Measurements from ENCODE around the gene KRTAP10-6.
"Not testable (repeated sequence)": the region's sequence is repeated elsewhere in the genome, so short reads cannot be mapped to it uniquely, and the experiment has no call there.

The KRTAP10-6 gene

GRCh38 chr21:44552681-44553080 is 39.6 kb downstream of the KRTAP10-6 start:
- Mint-ChIP-seq H3K27ac (ENCODE audit: low read depth) (no peak overlapping the region), H3K36me3 (ENCODE audit: insufficient read depth) (peaks cover 4% of the 10 kb centered on the region), H3K9me3 (peaks cover 9% of the 10 kb centered on the region), H3K27me3 (no peaks in the 10 kb centered on the region), H3K4me3 (no peak overlapping the region), H3K4me1 (peaks cover 21% of the 10 kb centered on the region)
- no peak for ATAC-seq (replicated peaks; ENCODE audit: extremely low read depth, poor library complexity, severe bottlenecking)
- DNase-seq (ENCODE audit: low spot score in 2 of 2) = no peak

- no peak overlapping the region for H3K4me3 Mint-ChIP-seq
- no peak for ATAC-seq (replicated peaks; ENCODE audit: extremely low read depth, poor library complexity, severe bottlenecking)
- DNase-seq (ENCODE audit: low spot score in 2 of 2) = no peak
- H3K27me3 Mint-ChIP-seq = no peaks in the 10 kb centered on the region
- peaks cover 14% of the 10 kb centered on the region for H3K9me3 Mint-ChIP-seq
- H3K27ac Mint-ChIP-seq (ENCODE audit: low read depth) = no peak overlapping the region
- H3K36me3 Mint-ChIP-seq (ENCODE audit: insufficient read depth) = peaks cover 6% of the 10 kb centered on the region
- H3K4me1 Mint-ChIP-seq = peaks cover 27% of the 10 kb centered on the region
These were observed 40.2 kb downstream of the KRTAP10-6 start for GRCh38 chr21:44552136-44552535.

- H3K36me3 Mint-ChIP-seq (ENCODE audit: insufficient read depth) = peaks cover 6% of the 10 kb centered on the region
- ATAC-seq (replicated peaks; ENCODE audit: extremely low read depth, poor library complexity, severe bottlenecking) = no peak
- H3K4me1 Mint-ChIP-seq = peaks cover 33% of the 10 kb centered on the region
- H3K4me3 Mint-ChIP-seq = no peak within 1 kb of the TSS
- DNase-seq (ENCODE audit: low spot score in 2 of 2) = no peak
- H3K27ac Mint-ChIP-seq (ENCODE audit: low read depth) = peak within 1 kb of the TSS; percentile 57
- peaks cover 20% of the 10 kb centered on the region for H3K9me3 Mint-ChIP-seq
- H3K27me3 Mint-ChIP-seq = no peaks in the 10 kb centered on the region
These were observed 40.9 kb downstream of the KRTAP10-6 start, which contains the start of gene KRTAP10-2 for GRCh38 chr21:44551340-44551961. Gene KRTAP10-2, minus strand, starts transcription at chr21:44551505. Its CDS starts 47 bp downstream, at chr21:44551458.

GRCh38 chr21:44550807-44551206 is 41.5 kb downstream of the KRTAP10-6 start:
- Mint-ChIP-seq H3K4me1 (peaks cover 33% of the 10 kb centered on the region), H3K36me3 (ENCODE audit: insufficient read depth) (peaks cover 6% of the 10 kb centered on the region), H3K27me3 (no peaks in the 10 kb centered on the region), H3K9me3 (peaks cover 20% of the 10 kb centered on the region), H3K27ac (ENCODE audit: low read depth) (peak overlapping the region; percentile 57), H3K4me3 (no peak overlapping the region)
- ATAC-seq (replicated peaks; ENCODE audit: extremely low read depth, poor library complexity, severe bottlenecking) (no peak), DNase-seq (ENCODE audit: low spot score in 2 of 2) (no peak)

- not testable (repeated sequence) for H3K36me3 Mint-ChIP-seq (ENCODE audit: insufficient read depth); H3K27me3 Mint-ChIP-seq; DNase-seq (ENCODE audit: low spot score in 2 of 2); ATAC-seq (replicated peaks; ENCODE audit: extremely low read depth, poor library complexity, severe bottlenecking); H3K4me3 Mint-ChIP-seq
- Mint-ChIP-seq H3K4me1 (peaks cover 33% of the 10 kb centered on the region), H3K27ac (ENCODE audit: low read depth) (peak overlapping the region; percentile 57), H3K9me3 (peaks cover 23% of the 10 kb centered on the region)
These were observed 42.0 kb downstream of the KRTAP10-6 start for GRCh38 chr21:44550285-44550684.

GRCh38 chr21:44549525-44550211 is 42.6 kb downstream of the KRTAP10-6 start:
- H3K4me1 Mint-ChIP-seq = peaks cover 33% of the 10 kb centered on the region
- no peak overlapping the region for H3K27ac Mint-ChIP-seq (ENCODE audit: low read depth)
- DNase-seq (ENCODE audit: low spot score in 2 of 2) (no peak), ATAC-seq (replicated peaks; ENCODE audit: extremely low read depth, poor library complexity, severe bottlenecking) (no peak)
- H3K36me3 Mint-ChIP-seq (ENCODE audit: insufficient read depth) = peaks cover 6% of the 10 kb centered on the region
- H3K27me3 Mint-ChIP-seq = no peaks in the 10 kb centered on the region
- H3K4me3 Mint-ChIP-seq = no peak overlapping the region
- H3K9me3 Mint-ChIP-seq = peaks cover 23% of the 10 kb centered on the region

GRCh38 chr21:44548922-44549321 is 43.4 kb downstream of the KRTAP10-6 start:
- Mint-ChIP-seq H3K4me1 (peaks cover 33% of the 10 kb centered on the region), H3K27me3 (no peaks in the 10 kb centered on the region), H3K36me3 (ENCODE audit: insufficient read depth) (peaks cover 6% of the 10 kb centered on the region), H3K9me3 (peaks cover 23% of the 10 kb centered on the region), H3K4me3 (no peak overlapping the region), H3K27ac (ENCODE audit: low read depth) (peak overlapping the region; percentile 90)
- ATAC-seq (replicated peaks; ENCODE audit: extremely low read depth, poor library complexity, severe bottlenecking) = no peak
- DNase-seq (ENCODE audit: low spot score in 2 of 2) = no peak

- H3K27me3 Mint-ChIP-seq = no peaks in the 10 kb centered on the region
- DNase-seq (ENCODE audit: low spot score in 2 of 2) (no peak), ATAC-seq (replicated peaks; ENCODE audit: extremely low read depth, poor library complexity, severe bottlenecking) (no peak)
- H3K4me1 Mint-ChIP-seq = peaks cover 33% of the 10 kb centered on the region
- H3K4me3 Mint-ChIP-seq = peak overlapping the region; percentile 69
- H3K36me3 Mint-ChIP-seq (ENCODE audit: insufficient read depth) = peaks cover 6% of the 10 kb centered on the region
- H3K9me3 Mint-ChIP-seq = peaks cover 21% of the 10 kb centered on the region
- H3K27ac Mint-ChIP-seq (ENCODE audit: low read depth) = peak overlapping the region; percentile 90
These were observed 43.9 kb downstream of the KRTAP10-6 start for GRCh38 chr21:44548381-44548780.

- Mint-ChIP-seq H3K4me3 (peak overlapping the region; percentile 69), H3K4me1 (peaks cover 33% of the 10 kb centered on the region), H3K36me3 (ENCODE audit: insufficient read depth) (peaks cover 6% of the 10 kb centered on the region), H3K27me3 (no peaks in the 10 kb centered on the region), H3K9me3 (peaks cover 17% of the 10 kb centered on the region), H3K27ac (ENCODE audit: low read depth) (peak overlapping the region; percentile 90)
- ATAC-seq (replicated peaks; ENCODE audit: extremely low read depth, poor library complexity, severe bottlenecking) (peak; percentile 86), DNase-seq (ENCODE audit: low spot score in 2 of 2) (peak in 1 of 2 donors; percentile 16)
These were observed 44.5 kb downstream of the KRTAP10-6 start for GRCh38 chr21:44547656-44548331.

GRCh38 chr21:44544566-44544965 is 47.7 kb downstream of the KRTAP10-6 start:
- ATAC-seq (replicated peaks; ENCODE audit: extremely low read depth, poor library complexity, severe bottlenecking) = no peak
- Mint-ChIP-seq H3K36me3 (ENCODE audit: insufficient read depth) (peaks cover 3% of the 10 kb centered on the region), H3K9me3 (peaks cover 17% of the 10 kb centered on the region), H3K4me1 (peaks cover 26% of the 10 kb centered on the region), H3K27me3 (no peaks in the 10 kb centered on the region), H3K4me3 (no peak overlapping the region), H3K27ac (ENCODE audit: low read depth) (no peak overlapping the region)
- no peak for DNase-seq (ENCODE audit: low spot score in 2 of 2)

- Mint-ChIP-seq H3K27ac (ENCODE audit: low read depth) (no peak overlapping the region), H3K36me3 (ENCODE audit: insufficient read depth) (peaks cover 2% of the 10 kb centered on the region), H3K4me3 (no peak overlapping the region), H3K4me1 (peaks cover 12% of the 10 kb centered on the region), H3K27me3 (no peaks in the 10 kb centered on the region), H3K9me3 (peaks cover 15% of the 10 kb centered on the region)
- DNase-seq (ENCODE audit: low spot score in 2 of 2) = no peak
- ATAC-seq (replicated peaks; ENCODE audit: extremely low read depth, poor library complexity, severe bottlenecking) = no peak
These were observed 49.6 kb downstream of the KRTAP10-6 start for GRCh38 chr21:44542716-44543115.

Measured in central memory CD8-positive, alpha-beta T cell (primary cell).